ENCODE results near the gene ARHGAP26. TPM values are rescaled to one million over a fixed set of nuclear protein-coding genes. Genes with fewer than 3 reads are reported as not detected.
A peak's percentile ranks its signal among the peaks of the same experiment; 100 is the strongest.
"Not testable (repeated sequence)": the region's sequence is repeated elsewhere in the genome, so short reads cannot be mapped to it uniquely, and the experiment has no call there.

The ARHGAP26 gene
- total RNA-seq, 4 donors from 2014 or later = 22.3 to 40.7 (median 28.2) TPM

DNA sequence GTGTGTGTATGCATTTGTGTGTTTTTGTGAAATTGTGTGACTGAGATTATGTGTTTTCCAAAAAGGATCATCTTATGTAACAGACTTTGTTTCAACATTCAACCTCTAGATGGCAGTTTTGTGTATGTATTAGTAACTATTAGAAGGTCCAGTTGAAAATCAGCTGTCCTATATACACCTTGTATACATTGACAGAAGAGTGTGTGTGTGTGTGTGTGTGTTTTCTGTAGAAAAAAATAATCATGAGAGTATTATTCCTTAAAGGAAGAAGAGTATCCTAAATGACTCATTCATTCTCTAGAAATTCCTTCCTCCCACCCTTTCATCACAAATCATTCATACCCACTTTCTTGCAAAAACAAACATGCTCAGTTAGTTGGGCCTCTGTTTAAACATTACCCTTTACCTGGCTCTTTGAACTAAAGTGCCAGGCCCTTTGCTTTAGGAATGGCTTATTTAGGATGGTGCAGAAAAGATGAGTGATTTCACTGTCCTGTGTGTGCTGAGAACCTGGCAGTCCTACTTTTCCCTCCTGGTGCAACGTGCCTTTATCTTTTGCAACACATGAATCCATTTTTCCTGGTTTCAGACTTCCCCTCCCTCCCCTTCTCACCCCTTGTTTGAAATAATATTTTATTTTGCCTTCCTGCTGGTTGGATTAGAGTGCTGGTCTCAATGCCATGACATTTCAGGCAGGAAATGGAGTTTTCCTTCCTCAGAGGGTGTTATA is 152.2 kb downstream of the ARHGAP26 start:
- H3K27me3 ChIP-seq = no peaks in the 10 kb centered on the region
- DNase-seq (ENCODE audit: extremely low spot score) = no peak
- 54% methylated on average over 1 of the region's 1 CpG for WGBS
- H3K27ac ChIP-seq (replicated peaks in 1 of 4) = no peak overlapping the region
- no peak for TF ChIP-seq EP300 (IDR thresholded peaks at IDR 0.05)
- no peak for TF ChIP-seq POLR2A (IDR thresholded peaks at IDR 0.05; ENCODE audit: low read depth)
- TF ChIP-seq, protein P1, sequence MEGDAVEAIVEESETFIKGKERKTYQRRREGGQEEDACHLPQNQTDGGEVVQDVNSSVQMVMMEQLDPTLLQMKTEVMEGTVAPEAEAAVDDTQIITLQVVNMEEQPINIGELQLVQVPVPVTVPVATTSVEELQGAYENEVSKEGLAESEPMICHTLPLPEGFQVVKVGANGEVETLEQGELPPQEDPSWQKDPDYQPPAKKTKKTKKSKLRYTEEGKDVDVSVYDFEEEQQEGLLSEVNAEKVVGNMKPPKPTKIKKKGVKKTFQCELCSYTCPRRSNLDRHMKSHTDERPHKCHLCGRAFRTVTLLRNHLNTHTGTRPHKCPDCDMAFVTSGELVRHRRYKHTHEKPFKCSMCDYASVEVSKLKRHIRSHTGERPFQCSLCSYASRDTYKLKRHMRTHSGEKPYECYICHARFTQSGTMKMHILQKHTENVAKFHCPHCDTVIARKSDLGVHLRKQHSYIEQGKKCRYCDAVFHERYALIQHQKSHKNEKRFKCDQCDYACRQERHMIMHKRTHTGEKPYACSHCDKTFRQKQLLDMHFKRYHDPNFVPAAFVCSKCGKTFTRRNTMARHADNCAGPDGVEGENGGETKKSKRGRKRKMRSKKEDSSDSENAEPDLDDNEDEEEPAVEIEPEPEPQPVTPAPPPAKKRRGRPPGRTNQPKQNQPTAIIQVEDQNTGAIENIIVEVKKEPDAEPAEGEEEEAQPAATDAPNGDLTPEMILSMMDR (IDR thresholded peaks at IDR 0.05) = peak; percentile 54 to 55 (median 55)
- no peak for TF ChIP-seq POLR2AphosphoS5 (IDR thresholded peaks at IDR 0.05)
- peaks cover 0 to 15% (median 9%) of the 10 kb centered on the region in 4 donors for H3K36me3 ChIP-seq
- H3K9me3 ChIP-seq = no peaks in the 10 kb centered on the region
- H3K4me1 ChIP-seq = peaks cover 20 to 37% (median 28%) of the 10 kb centered on the region in 4 donors
- intact Hi-C loops (cut with DNase I) = loop anchor here (5.0 kb wide), 1 partner anchor 480 kb away; the partner anchor contains the start of gene NR3C1
- no peak overlapping the region for H3K4me3 ChIP-seq

DNA sequence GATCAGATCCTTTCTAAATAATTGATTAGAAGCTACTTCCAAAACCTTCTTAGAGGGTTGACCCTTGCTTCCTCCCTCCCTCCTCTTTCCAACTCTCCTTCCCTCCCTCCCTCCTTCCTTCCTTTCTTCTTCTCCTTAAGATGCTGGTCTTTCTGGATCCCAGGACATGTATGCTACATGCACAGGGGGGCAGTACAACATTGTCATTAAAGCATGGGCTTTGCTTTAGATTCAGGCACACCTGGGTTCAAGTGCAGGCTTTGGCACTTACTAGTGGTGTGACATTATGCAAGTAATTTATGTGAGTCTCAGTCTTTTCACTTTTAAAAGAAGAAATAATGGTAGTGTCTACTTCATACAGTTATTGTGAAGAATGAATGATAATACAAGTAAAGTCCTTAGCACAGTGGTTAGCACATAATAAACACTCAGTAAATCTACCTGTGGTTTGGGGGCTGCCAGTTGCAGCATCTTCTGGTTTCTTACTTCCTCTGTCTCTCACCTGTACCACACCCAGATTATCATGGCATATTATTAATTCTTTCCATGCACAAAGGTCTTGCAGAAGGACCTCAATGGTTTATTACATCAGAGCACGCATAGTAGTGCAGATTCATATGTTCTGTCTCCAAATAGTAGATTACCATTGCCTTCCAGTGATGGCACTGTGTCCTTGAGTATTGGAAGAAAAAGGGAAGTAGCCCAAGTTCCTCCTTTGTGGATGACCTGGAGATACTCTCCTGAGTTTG is 154.1 kb downstream of the ARHGAP26 start:
- intact Hi-C loops (cut with DNase I) = loop anchor here (5.0 kb wide), 1 partner anchor 478 kb away; the partner anchor contains the start of gene NR3C1
- no peaks in the 10 kb centered on the region for H3K27me3 ChIP-seq
- H3K4me1 ChIP-seq = peaks cover 30 to 37% (median 33%) of the 10 kb centered on the region in 4 donors
- no peak overlapping the region for H3K4me3 ChIP-seq
- H3K9me3 ChIP-seq = no peaks in the 10 kb centered on the region
- TF ChIP-seq EP300 (IDR thresholded peaks at IDR 0.05) (no peak), POLR2AphosphoS5 (IDR thresholded peaks at IDR 0.05) (no peak), POLR2A (IDR thresholded peaks at IDR 0.05; ENCODE audit: low read depth) (no peak)
- TF ChIP-seq, protein P1 (IDR thresholded peaks at IDR 0.05) = no peak
- no peak overlapping the region for H3K27ac ChIP-seq (replicated peaks in 1 of 4)
- 84% methylated on average over 1 of the region's 1 CpG for WGBS
- peaks cover 0 to 13% (median 5%) of the 10 kb centered on the region in 4 donors for H3K36me3 ChIP-seq
- DNase-seq (ENCODE audit: extremely low spot score) = no peak

DNA sequence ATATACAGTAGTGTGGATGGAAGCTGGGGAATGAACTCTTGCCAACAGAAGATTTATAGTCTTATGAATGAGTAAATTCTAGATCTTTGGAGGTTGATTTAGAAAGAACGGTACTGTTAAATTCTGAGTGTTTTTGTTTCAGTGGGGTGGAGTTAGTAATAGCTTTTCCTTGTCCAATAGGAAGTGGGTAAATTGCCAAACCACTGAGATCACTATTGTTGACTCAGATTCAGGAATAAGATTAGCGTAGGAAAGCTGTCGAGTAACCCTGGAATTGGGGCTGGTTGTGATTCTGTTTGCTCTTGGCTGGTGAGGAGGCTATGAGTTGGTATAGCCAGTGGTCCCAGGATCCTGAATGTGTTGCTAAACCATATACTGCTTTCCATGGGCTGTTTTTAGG is 155.6 kb downstream of the ARHGAP26 start:
- H3K36me3 ChIP-seq = no peaks in the 10 kb centered on the region
- no peak for TF ChIP-seq EP300 (IDR thresholded peaks at IDR 0.05)
- no peak for TF ChIP-seq POLR2AphosphoS5 (IDR thresholded peaks at IDR 0.05)
- TF ChIP-seq, protein P1 (IDR thresholded peaks at IDR 0.05) = no peak
- TF ChIP-seq POLR2A (IDR thresholded peaks at IDR 0.05; ENCODE audit: low read depth) = no peak
- no peak for DNase-seq (ENCODE audit: extremely low spot score)
- H3K4me3 ChIP-seq = no peak overlapping the region
- H3K27ac ChIP-seq (replicated peaks in 1 of 4) = peak overlapping the region; percentile 38 to 61 (median 46)
- 35% methylated on average over 3 of the region's 3 CpGs for WGBS
- H3K27me3 ChIP-seq = no peaks in the 10 kb centered on the region
- no peaks in the 10 kb centered on the region for H3K9me3 ChIP-seq
- peaks cover 40 to 45% (median 43%) of the 10 kb centered on the region in 4 donors for H3K4me1 ChIP-seq
- intact Hi-C loops (cut with DNase I) = no loop called here

DNA sequence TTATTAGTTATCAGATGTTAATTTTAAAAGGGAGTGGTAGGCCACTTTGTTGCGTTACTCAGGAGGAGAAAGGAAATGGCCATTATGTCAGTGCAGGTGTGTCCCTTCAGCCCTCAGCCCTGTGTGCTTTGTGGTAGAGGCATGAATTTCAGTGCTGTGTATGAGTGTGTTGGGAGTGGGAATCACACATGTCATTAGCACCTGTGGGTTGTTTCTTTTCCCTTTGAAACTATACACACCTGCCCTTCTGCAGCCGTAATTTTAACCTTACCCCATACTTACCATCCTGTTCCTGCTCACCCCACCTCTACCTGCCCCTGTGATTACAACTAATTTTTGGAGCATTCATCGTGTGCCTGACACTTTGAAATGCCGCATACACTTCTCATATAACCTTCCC is 156.4 kb downstream of the ARHGAP26 start:
- Histone ChIP-seq H3K4me1 (peaks cover 41 to 43% (median 42%) of the 10 kb centered on the region in 4 donors), H3K4me3 (no peak overlapping the region), H3K9me3 (no peaks in the 10 kb centered on the region), H3K27ac (replicated peaks in 1 of 4) (peak overlapping the region; percentile 38 to 61 (median 46)), H3K27me3 (no peaks in the 10 kb centered on the region), H3K36me3 (no peaks in the 10 kb centered on the region)
- TF ChIP-seq POLR2AphosphoS5 (IDR thresholded peaks at IDR 0.05) (no peak), POLR2A (IDR thresholded peaks at IDR 0.05; ENCODE audit: low read depth) (no peak), EP300 (IDR thresholded peaks at IDR 0.05) (no peak)
- TF ChIP-seq, protein P1 (IDR thresholded peaks at IDR 0.05) = no peak
- intact Hi-C loops (cut with DNase I) = no loop called here
- DNase-seq (ENCODE audit: extremely low spot score) = no peak
- WGBS = 80% methylated on average over 4 of the region's 4 CpGs

DNA sequence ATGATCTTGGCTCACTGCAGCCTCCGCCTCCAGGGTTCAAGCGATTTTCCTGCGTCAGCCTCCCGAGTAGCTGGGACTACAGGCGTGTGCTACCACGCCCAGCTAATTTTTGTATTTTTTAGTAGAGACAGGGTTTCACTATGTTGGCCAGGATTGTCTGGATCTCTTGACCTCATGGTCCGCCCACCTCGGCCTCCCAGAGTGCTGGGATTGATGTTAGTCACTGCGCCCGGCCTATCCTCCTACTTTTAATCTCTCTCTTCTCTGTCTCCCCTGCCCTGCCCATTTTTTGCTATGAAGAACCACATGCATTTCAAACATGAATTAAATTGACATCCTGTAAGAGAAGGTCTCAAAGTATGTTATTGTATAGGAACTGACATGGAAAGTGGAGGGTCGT is 158.8 kb downstream of the ARHGAP26 start:
- Histone ChIP-seq H3K27ac (replicated peaks in 1 of 4) (peak overlapping the region in 3 of 4 donors; percentile 4 to 15 (median 5)), H3K36me3 (peaks cover 0 to 22% (median 9%) of the 10 kb centered on the region in 4 donors), H3K4me1 (peaks cover 26 to 57% (median 31%) of the 10 kb centered on the region in 4 donors)
- intact Hi-C loops (cut with DNase I); H3K27me3 ChIP-seq; H3K4me3 ChIP-seq; H3K9me3 ChIP-seq; DNase-seq (ENCODE audit: extremely low spot score): not testable (repeated sequence)
- 88% methylated on average over 11 of the region's 11 CpGs for WGBS
